Left ventricle myocardium inferior (tissue), 1 donor: Measurements from ENCODE around the gene CSNK1D. TPM values are rescaled to one million over a fixed set of nuclear protein-coding genes. Genes with fewer than 3 reads are reported as not detected.

ENCODE experiments used
- DNase-seq: peaks from one replicate; pipeline ENCODE4 v3.0.0-alpha.2; 2020
- H3K27ac ChIP-seq: fragments of 200-600 bp; replicated peaks from 2 replicates; pipeline ENCODE4 v1.8.0; 2021
- H3K27me3 ChIP-seq: fragments of 200-600 bp; 2 replicates; pipeline ENCODE4 v1.8.0; 2021; ENCODE audit warnings: low read depth
- H3K36me3 ChIP-seq: fragments of 200-600 bp; 2 replicates; pipeline ENCODE4 v1.8.0; 2021
- H3K4me1 ChIP-seq: fragments of 200-600 bp; 2 replicates; pipeline ENCODE4 v1.8.0; 2021
- H3K4me3 ChIP-seq: fragments of 200-600 bp; 2 replicates; pipeline ENCODE4 v1.8.0; 2021; ENCODE audit warnings: mild to moderate bottlenecking, moderate library complexity
- H3K9me3 ChIP-seq: fragments of 200-600 bp; replicated peaks from 2 replicates; pipeline ENCODE4 v1.8.0; 2021
- CTCF ChIP-seq: fragments of 200-600 bp; IDR thresholded peaks from 2 replicates; pipeline ENCODE4 v1.8.0; 2021; ENCODE audit warnings: antibody characterized with exemption, mild to moderate bottlenecking, borderline replicate concordance
- intact Hi-C: fragments of 100-400 bp; cut with micrococcal nuclease; formaldehyde crosslinking; loops from one replicate; pipeline ENCODE4 v1.11.0; 2022
- total RNA-seq: library from RNA; stranded (reverse); fragmentation: NEBNext Ultra II Directional; extraction: Animal tissue kit (Norgen Biotek cat#: 25700); gene quantifications from one replicate; pipeline ENCODE4 v1.2.1, GENCODE V29; 2021
- donor health status: DM: no; HTN: yes; CAD: no; lungs with severe emphysema.

The CSNK1D gene
- total RNA-seq, 1 donor from 2014 or later, result 61.8 TPM

DNA sequence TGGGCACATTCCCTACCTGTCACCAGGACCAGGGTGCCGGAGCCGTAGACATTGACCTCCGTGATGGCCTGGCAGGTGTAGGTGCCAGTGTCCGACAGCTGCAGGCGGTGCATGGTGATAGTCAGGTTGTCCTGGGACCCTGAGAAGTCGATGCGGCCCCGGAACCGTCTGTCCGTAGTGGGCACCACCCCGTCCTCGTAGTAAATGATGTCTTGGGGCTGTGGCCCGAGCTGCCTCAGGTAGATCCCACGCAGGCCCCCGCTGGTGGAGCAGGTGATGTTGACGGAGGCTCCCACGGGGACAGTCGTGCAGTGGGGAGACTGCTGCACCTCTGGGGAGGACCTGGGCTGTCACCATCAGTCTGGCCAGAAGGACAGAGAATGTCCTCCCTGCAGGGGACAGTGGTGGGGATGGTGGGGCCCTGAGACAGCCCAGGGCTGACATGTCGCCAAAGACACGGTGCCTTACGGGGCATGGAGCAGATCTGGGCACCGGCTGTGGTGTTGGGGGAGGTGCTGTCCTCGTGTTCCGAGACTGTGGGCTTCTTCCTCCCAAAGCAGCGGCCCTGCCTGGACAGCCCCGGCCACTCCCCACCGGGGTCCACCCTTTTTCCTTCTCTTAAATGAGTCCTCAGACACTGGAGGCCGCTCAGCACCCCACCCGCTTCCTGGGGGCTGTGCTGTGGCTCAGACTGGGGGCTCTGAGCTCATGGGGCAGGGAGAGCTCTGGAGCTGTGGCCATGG lies 43.3 kb upstream of the CSNK1D start:
- Histone ChIP-seq H3K27ac (no peak overlapping the region), H3K9me3 (no peaks in the 10 kb centered on the region), H3K4me3 (no peak overlapping the region), H3K36me3 (no peaks in the 10 kb centered on the region), H3K27me3 (peaks cover 62% of the 10 kb centered on the region), H3K4me1 (peaks cover 22% of the 10 kb centered on the region)
- no peak for TF ChIP-seq CTCF
- intact Hi-C loops, result no loop called here
- no peak for DNase-seq

GRCh38 chr17:82315703-82316358 lies 42.3 kb upstream of the CSNK1D start:
- Histone ChIP-seq H3K27ac (no peak overlapping the region), H3K9me3 (no peaks in the 10 kb centered on the region), H3K36me3 (no peaks in the 10 kb centered on the region), H3K27me3 (peaks cover 62% of the 10 kb centered on the region), H3K4me1 (peaks cover 12% of the 10 kb centered on the region), H3K4me3 (peak overlapping the region; percentile 19)
- DNase-seq, result no peak
- intact Hi-C loops, result no loop called here
- TF ChIP-seq CTCF, result no peak

GRCh38 chr17:82314727-82315605 lies 41.5 kb upstream of the CSNK1D start:
- intact Hi-C loops, result no loop called here
- TF ChIP-seq CTCF, result no peak
- Histone ChIP-seq H3K36me3 (no peaks in the 10 kb centered on the region), H3K27me3 (peaks cover 70% of the 10 kb centered on the region), H3K4me1 (peaks cover 11% of the 10 kb centered on the region), H3K9me3 (no peaks in the 10 kb centered on the region), H3K27ac (no peak overlapping the region), H3K4me3 (peak overlapping the region; percentile 19)
- no peak for DNase-seq

DNA sequence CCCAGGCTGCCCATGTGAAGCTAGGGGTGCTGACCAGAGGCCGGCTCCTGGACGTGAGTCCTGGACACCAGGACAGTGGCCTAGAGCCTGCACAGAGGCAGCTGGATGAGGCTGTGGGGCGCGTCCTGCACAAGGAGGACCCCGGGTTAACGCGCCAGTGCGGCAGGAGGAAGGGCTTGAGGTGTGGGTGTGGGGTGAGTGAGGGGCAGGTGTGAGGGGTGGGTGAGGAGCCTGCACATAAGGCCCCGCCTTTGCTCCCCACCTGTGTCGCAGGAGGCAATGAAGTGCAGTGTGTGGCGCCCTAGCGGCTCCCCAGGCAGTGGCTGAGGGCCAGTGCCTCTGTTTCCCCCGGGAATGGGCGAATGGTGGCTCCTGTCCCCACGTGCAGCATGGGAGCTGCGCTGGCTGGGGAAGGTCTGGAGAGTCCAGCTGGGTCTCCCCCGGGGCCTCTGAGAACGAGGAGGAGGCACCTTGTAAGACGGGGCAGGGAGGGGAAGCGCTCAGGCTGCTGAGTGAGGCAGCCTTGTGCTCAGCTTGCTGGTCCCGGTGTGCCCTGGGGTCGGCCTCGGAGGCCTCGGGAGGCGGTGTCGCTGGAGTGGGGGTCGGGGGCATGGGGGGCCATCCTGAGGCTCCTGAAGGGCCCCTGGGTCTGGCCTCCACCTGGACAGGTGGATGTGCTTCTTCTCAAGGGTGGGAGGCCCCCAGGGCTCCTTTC lies 40.7 kb upstream of the CSNK1D start:
- intact Hi-C loops, result no loop called here
- Histone ChIP-seq H3K4me1 (peaks cover 12% of the 10 kb centered on the region), H3K36me3 (no peaks in the 10 kb centered on the region), H3K9me3 (no peaks in the 10 kb centered on the region), H3K27ac (no peak overlapping the region), H3K27me3 (peaks cover 78% of the 10 kb centered on the region), H3K4me3 (no peak overlapping the region)
- DNase-seq, result no peak
- TF ChIP-seq CTCF, result no peak
